Bone marrow (tissue), 2 donors: Measurements from ENCODE around the gene SMAD3.

Source experiments
- DNase-seq, 2 donors: peaks; one replicate each; lab custom pipeline; 2025; lab: John Stamatoyannopoulos, UW

Gene SMAD3

DNA sequence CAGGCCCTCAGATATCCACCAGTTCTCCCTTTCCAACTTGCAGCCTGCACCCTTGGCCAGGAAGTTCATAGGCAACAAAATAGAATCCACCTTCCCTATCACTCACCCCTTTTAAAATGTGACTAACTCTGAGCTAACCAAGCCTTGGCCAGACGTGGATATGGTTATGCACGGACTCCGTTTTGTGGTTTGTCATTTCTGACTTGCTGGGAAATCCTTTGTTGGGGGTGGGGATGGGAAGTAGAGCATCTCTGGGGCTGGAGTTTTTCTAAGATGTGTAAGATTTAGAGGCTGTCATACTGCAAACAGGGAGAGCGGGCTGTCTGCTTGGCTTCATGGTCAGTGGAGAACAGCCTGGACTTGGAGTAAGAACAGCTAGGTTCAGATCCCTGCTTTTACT lies 62.6 kb downstream of the SMAD3 start:
- DNase-seq = peak in 1 of 2 donors; percentile 23

DNA sequence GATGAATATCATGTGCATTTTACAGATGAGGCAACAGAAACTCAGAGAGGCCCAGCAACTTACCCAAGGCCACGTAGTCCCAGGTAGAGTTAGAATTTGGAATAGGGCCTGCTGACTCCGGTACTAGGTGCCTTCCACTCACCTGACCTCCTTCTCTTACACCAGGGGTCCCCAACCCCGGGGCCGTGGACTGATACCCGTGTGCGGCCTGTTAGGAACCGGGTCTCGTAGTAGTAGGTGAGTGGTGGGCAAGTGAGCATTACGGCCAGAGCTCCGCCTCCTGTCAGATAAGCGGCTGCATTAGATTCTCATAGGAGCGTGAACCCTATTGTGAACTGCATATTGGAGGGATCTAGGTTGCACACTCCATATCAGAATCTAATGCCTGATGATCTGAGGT lies 64.8 kb downstream of the SMAD3 start:
- no peak for DNase-seq

DNA sequence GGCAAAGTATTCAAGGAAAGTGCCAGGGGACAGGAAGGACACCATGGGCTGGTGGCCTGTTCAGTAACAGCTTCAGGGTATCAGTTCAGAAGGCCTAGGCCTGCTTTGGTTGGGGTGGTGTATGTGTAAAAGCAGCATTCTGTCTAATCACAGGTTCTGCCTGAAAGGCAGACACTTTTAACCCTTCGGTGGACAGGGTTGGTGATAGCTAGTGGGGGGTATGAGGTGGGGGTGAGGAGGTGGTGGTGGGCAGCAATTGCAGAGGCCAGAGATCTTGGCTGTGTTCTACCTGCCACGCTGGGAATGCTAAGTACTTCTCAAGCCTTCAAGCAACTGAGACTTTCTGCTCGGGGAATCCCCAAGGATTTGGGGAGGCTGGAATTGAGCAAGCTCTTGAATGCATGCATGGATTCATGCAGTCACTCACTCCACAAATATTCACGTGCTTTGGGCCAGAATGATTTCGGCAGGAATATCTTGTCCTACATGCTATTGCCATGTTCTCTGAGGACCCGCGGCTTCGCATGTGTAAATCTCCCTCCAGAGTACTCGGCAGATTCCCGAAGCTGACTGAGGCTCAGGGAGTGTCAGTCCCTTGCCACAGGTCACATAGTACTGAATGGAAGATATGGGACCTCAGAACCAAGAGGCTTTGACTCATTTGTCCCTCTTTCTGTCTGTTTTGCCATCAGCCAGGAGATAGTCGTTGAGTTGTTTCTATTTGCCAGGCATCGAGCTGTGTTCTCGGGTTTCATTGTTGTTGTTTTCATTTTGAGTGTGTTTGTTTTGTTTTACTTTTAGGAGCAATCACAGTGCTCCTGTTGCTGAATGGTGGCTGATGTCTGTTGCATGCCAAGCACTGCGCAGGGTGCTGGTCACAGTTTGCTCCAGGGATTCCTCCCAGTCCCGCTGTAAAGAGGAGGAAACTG lies 65.5 kb downstream of the SMAD3 start:
- DNase-seq = no peak

DNA sequence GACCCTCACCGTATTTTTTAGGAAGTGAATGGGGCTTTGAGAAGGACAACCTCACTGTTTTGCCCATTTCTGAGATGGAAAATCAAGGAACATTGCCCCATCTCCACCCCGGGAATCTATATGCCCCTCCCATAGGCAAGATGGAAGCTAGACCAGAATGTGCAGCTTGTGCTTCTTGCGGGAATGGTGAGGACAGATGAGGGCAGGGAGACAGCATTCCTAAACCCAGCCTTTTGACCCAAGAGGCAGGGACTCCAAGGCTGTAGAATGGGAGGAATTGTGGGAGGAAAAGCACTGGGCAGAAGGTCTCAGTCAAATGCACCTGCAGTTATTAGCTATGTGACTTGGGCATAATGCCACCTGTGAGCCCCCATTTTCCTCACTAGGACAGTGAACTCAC lies 66.9 kb downstream of the SMAD3 start:
- DNase-seq = no peak

DNA sequence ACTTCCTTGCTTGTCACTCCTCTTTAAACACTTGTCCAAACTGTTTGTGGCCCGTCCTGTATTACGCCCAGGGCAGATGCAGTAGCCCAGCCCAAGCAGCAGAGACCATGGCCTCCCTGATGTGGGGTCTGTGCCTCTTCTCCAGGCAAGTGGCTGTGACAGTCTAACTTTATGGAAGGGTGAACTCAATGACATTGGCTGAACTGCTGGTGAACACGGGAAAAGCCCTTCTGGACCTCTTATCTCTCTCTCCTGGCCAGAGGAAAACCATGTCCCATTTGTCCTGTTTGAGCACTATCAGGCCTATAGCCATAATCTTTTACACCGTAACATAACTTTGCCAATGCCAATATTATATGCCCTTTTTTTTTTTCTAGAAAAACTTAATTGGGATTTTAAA lies 67.6 kb downstream of the SMAD3 start:
- no peak for DNase-seq

DNA sequence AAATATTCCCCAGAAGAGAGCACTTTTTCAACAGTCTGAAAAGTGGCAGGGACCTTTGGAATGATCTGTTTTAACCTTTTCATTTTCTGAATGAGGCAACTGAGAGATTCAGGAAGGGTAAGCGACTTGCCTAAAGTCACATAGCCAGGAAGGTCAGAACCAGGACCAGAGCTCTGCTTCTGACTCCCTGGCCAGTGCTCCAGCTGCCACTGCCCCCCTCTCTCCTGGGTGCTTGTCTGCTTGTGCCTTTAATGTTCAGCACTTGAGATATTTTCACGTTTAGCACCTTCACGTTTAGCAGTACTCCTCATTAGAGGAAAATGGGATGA lies 68.3 kb downstream of the SMAD3 start:
- no peak for DNase-seq

DNA sequence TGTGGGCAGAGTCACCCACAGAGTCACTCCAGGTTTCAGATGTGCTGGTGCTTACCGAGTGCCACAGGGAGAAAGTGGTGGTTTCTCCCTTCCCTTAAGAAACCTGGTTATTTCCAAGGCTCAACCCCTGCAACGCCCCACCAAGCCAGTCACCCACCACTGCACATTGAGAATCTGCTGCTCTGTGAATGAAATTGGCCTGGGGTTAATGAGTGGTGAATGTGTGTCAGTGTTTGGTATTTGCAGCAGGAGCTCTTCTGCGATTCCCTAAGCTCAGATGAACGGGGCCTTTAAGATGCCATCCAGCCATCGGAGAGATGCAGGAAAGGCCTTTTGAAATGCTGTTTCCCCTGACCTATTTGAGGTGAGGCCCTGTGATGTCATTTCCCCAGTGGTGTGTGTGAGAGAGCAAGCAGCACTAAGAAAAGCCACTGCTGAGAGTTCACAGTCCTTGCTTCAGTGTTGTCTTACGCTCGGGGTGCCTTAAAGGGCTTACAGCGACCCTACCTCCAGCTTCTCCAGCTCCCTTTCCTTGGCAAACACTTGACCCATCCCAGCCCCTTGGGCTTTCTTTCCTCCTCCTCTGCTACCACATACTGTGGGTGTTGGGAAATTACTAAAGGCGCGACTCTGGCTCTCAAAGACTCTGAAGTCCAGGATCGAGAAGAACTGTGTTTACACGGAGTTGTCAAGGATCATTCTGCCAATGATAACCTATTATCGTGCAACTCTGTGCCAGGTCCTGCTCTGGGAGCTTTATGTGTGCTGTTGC lies 68.9 kb downstream of the SMAD3 start:
- DNase-seq = no peak

DNA sequence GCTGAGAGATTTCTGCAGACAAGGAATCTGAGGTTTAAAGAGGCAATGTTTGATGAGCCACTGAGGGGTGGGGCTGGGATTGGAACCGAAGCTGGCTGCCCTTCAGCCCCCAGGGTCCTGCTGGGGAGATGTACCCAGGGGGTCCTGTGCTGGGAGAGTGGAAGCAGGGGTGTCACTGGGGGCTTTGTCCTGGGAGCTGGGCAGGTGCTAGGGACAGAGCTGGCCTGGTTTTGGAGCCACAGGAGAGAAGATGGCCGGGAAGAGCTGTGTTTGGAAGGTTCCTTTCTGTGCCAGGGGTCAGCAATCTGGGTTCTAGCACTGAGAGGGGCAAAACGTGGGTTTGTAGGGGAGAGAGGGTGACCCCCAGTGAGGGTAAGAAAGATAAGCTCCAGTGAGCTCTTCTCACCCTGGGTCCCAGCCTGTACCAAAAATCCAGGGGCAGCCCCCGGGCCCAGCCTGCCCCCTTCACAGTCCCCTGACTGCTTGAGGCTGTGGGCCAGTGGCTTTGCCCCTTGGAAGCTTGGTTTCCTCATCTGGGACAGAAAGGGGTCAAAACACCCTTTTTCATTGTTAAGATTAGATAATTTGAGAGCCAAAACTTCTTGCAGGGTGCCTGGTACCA lies 69.6 kb downstream of the SMAD3 start:
- DNase-seq = no peak

DNA sequence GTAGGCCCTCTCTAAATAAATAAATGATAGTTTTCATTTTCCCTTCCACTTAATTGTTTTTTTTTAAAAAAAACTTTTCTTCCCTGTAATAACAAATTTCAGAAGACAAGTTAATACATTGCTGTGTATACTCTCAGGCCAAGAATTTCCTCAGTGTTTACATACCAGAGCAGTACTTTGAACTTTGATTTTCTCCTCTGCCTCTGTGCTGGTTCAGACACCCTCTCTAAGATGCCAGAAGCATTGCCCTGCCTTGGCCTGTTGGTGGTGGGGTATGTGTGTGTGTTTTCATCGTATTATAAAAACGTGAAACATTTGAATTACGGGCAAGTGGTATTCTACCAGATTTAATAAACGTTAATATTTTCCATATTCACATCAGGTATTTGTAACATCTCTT lies 70.1 kb downstream of the SMAD3 start:
- DNase-seq = no peak

DNA sequence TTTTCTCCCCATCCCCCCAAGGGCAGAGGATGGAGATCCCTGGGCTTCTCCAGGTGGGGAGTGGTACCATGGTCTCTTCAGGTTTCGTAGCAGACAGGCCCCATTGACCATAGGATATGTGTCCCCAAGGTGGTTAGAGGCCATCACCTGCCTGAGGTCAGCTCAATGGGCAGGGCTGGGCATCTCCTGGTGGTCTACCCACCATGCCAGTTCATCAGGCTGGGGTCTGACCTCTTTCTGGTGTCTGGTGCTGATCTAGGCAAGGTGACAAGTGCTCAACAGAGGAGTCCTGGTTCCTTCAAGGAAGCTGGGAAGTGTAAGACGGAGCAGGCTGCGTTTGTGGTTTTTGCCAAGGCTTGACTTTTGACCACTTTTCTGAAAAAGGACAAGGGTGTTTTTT lies 71.4 kb downstream of the SMAD3 start:
- no peak for DNase-seq

DNA sequence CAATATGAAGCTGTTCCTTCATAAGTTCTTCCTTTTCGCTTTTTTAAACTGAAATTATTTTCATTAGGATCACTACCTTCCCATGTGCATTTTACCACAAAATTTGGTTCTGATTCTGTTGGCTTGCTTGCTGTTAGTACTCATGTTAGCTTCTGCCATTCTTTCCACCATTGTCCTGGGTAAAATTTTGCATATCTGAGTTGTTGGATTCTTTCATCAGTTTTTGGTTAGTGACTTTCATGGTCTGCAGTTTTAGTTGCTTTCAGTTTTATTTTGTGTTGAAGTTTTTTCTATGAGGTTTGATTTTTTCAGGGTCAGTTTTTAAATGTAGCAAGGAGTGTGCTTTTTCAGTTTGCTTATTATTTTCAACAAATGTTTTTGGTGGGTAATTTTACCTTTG lies 71.9 kb downstream of the SMAD3 start:
- no peak for DNase-seq

DNA sequence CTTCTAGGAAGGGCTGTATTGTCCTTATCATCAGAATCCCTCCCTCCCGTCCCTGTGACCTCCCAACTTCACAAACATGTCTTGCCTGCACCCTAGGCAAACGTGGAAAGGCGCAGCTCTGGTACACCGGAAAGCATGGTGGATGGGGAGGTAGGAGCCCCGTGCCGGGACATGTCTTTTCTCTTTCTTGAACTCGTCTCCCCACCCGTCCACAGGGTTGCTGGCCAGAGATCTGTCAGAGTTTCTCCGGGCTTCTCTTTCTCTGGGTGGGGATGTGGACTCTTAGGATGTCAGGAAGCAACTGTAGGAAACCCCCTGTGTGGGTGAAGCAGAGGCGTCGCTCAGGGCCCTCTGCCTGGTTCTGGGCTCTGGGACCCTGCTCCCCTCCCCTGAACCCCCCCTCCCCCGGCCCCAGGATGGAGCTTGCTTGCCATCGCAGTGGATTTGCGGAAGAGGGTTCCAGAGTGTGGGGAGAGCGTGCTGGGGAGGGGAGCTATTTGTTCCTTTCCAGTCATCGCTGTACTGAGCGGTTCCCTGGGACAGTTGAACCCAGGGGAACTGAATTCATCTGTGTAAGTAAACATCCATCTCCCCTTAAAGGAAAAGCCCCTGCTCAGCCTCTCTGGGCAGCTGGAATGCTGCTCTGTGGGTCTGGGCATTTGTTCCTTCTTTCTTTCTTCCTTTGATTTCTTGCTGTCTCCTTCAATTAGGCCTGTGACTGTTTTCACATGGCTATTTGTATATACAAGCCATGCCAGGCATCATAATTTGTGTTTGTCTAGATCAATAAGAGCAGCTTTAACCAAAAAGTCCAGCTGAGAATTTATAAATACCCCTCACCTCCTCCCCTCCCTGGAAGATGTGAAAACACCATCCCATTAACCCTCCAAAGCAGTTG lies 72.8 kb downstream of the SMAD3 start:
- no peak for DNase-seq

DNA sequence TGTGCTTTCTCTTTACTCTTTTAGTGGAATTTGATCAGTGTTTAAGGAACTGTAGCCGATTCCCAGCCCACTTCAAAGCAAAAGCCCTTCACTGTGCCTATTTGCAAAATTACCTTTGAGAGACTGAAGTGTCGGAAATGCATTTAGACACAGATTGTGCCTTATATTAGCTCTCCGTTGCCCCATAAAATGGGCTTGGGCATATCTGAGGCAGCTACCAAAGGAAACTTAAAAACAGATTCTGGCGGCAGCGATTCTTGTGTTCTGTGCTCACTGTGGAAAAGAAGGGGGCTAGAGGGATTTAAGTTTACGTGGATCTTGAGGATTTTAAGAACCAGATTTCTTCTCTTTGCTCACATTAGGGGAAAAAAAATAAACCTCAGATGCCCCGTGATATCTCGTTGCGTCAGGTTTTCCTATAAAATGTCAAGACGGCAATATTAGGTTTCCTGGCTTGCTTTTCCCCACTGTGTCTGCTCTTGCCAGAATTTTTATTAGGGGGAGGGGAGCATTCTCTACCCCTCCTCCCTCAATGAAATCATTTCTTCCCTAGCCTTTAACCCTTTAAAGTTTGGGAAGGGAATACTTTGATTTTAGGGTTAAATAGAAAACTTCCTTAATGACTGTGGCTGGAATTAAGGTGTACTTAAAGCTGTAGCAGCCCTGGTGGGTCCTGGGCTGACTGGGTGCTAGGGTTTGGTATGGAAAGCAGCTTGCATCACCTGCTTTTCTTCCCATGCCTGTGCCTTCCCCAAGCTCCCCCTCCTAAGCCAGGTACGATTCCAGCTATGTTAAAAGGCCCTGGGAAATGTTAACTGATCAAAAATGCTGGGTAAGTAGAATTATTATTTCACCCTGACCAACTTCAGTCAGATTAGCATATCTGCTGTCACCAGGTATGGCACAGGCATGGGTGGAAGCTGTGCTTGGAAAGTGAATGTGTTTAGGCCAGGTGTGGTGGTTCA lies 73.8 kb downstream of the SMAD3 start:
- DNase-seq = no peak

DNA sequence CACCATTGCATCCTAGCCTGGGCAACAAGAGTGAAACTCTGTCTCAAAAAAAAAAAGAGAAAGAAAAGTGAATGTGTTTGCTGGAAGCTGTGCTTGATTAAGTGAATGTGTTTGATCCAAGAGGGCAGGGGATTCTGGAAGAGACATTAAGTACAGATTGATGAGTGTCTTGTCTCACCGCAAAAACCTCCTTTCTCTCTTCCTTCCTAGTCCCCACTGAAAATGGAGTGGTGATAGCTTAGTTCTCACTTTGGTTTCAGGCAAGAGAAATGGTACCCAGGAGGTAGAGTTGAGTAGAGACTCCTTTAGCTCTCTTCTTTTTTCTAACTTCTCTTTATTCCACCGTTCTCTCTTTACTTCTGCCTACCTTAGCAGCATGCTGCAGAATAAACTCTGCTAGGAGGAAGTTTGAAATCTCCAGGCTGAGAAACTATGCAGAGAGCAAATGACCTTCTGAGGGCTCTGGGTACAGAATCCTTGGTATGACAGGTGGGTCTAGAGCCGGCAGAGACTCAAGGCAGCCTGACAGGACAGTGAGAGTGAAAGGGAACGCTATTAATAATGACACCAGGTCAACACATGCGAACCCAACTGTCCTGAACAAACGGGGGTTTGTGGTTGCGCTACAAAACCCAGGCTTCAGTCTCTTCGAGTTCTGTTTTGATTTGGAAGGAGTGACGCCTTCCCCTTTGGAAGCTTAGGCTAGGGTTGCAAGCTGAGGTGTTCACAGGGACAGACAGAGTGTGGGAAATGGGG lies 74.9 kb downstream of the SMAD3 start:
- DNase-seq = no peak

DNA sequence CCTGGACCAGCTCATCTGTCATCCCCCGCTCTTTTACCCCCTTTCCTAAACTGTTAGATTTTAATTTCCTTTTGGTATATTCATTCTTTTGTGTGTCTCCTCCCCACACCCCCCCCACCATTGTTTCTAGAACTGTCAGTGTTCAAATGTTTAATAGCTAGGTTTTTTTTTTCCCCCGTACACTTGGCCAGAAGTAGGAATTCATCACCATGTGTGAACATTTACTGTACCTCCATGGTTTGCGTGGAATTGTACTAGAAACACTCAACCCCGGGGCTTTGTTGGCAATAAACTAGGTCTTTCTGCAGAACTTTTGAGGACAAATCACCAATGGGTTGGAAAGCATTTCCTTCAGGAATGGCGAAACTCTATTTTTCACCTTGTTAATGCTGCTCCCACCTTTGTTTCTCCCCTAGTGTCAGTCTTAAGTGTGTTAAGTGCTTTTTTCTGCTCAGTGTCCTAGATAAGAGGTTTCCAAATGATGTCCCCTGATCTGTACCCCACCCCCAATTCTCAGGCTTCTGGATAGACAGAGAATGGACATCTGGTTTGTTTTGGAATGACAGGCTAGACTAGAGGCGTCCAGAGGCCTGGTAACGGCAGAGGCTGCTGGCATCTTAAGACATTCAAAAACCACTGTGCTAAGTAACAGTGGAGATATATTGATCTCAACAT lies 76.8 kb downstream of the SMAD3 start:
- no peak for DNase-seq

DNA sequence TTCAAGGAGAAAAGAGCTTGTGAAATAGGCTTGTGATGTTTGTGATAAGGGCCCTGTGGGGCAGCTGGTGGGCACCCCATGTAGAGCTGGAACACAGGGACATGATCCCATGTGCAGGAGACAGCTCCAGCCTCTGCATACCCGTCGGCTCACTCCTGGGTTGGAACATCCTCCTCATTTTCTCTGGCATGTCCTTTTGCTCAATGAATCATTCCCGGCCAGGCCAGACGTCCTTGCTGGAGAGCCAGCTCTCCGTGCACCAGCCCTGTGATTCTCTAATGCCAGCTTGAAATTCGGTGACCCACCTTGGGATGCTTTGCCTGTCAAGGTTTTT lies 77.3 kb downstream of the SMAD3 start:
- DNase-seq = no peak

DNA sequence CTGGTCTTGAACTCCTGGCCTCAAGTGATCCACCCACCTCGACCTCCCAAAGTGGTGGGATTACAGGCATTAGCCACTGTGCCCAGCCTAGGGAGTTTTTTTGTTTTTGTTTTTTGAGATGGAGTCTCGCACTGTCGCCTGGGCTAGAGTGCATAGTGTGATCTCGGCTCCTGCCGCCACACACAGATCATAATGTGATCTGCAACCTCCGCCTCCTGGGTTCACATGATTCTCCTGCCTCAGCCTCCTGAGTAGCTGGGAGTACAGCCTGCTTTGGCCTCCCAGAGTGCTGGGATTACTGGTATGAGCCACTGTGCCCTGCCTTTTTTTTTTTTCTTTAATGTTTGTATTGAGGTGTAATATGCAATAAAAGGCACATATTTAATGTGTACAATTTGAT lies 78.2 kb downstream of the SMAD3 start:
- no peak for DNase-seq

DNA sequence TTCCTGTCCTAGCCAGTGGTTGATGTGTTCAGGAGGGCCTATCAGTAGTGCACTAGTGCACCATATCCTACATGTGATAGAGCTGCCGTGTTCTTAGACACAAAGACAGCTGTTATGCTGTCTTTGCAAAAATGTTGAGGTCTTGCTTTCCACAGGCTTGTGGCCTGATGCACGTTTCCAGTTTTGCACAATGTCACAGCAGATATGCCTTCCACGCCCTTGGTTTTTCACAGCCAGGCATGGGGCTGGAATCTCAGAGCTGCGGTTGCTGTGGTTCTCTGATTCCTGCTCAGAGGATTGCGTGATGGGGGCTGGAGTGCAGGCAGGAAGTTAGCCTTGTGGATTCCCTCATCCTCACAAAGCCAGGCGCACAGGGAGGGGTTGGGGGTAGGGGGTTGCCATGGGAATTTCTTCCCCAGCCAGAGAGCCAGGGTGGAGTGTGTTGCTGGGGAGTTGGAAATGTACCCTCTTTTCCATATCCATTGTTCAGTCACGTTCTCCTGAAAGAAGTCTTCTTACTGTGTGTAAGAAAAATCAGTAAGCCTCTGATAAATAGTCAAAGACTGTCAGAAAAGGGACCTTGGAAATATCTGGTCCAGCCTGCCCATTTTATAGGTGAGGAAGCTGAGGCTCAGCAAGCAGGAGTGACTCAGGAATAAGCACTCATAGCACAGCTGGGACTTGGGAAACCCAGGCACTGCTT lies 79.4 kb downstream of the SMAD3 start:
- DNase-seq = no peak

DNA sequence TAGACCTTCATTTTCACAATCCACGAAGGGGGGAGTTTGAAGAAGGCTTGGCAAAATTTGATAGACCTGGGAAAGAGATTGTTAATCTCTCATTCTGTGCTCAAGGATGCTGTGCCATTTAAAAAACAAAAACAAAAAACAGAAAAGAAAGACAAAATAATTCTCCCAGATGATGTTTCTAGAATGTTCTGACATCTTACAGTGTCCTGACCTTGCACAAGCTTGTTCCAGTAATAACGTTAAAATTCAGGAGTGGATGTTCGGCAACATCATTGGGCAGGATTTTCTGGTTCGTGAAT lies 79.9 kb downstream of the SMAD3 start:
- DNase-seq = no peak
